ENCODE data around the gene PARVA.

Gene PARVA

DNA sequence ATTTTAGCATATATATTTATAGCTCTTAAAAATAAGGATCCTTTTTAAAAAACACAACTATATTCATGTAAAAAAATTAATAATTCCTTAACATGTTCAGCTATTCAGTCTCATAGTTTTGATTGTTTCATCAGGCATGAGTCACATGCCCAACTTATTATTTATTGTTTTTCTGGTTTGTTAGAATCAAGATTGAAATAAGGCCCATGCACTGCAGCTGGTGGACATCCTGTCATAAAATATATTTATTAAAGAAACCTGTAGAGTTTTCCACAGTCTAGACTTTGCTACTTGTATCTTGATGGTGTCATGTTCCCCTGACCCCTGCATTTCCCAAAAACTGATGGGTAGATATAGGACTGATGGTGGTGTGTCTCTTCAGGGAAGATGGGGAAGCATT, 77.4 kb downstream of the PARVA start:
- no peak for TF ChIP-seq TAF1 (IDR thresholded peaks at IDR 0.05; ENCODE audit: low read depth)

GRCh38 chr11:12455938-12456337, 78.6 kb downstream of the PARVA start:
- TF ChIP-seq EGR1 (IDR thresholded peaks at IDR 0.05) (no peak), TEAD4 (IDR thresholded peaks at IDR 0.05) (no peak), YY1 (IDR thresholded peaks at IDR 0.05; ENCODE audit: low read depth) (no peak), CREB1 (IDR thresholded peaks at IDR 0.05; ENCODE audit: low read depth) (no peak), MAX (IDR thresholded peaks at IDR 0.05) (no peak), FOXM1 (IDR thresholded peaks at IDR 0.05; ENCODE audit: borderline replicate concordance, low read depth) (no peak), NFIC (IDR thresholded peaks at IDR 0.05) (no peak), RAD21 (IDR thresholded peaks at IDR 0.05; ENCODE audit: low read depth) (no peak), CEBPB (IDR thresholded peaks at IDR 0.05) (no peak), TAF1 (IDR thresholded peaks at IDR 0.05; ENCODE audit: low read depth) (no peak), ZBTB7A (IDR thresholded peaks at IDR 0.05; ENCODE audit: low read depth) (no peak)
- TF ChIP-seq, protein P1, sequence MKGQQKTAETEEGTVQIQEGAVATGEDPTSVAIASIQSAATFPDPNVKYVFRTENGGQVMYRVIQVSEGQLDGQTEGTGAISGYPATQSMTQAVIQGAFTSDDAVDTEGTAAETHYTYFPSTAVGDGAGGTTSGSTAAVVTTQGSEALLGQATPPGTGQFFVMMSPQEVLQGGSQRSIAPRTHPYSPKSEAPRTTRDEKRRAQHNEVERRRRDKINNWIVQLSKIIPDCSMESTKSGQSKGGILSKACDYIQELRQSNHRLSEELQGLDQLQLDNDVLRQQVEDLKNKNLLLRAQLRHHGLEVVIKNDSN (IDR thresholded peaks at IDR 0.05), result no peak
- TF ChIP-seq, protein P2, sequence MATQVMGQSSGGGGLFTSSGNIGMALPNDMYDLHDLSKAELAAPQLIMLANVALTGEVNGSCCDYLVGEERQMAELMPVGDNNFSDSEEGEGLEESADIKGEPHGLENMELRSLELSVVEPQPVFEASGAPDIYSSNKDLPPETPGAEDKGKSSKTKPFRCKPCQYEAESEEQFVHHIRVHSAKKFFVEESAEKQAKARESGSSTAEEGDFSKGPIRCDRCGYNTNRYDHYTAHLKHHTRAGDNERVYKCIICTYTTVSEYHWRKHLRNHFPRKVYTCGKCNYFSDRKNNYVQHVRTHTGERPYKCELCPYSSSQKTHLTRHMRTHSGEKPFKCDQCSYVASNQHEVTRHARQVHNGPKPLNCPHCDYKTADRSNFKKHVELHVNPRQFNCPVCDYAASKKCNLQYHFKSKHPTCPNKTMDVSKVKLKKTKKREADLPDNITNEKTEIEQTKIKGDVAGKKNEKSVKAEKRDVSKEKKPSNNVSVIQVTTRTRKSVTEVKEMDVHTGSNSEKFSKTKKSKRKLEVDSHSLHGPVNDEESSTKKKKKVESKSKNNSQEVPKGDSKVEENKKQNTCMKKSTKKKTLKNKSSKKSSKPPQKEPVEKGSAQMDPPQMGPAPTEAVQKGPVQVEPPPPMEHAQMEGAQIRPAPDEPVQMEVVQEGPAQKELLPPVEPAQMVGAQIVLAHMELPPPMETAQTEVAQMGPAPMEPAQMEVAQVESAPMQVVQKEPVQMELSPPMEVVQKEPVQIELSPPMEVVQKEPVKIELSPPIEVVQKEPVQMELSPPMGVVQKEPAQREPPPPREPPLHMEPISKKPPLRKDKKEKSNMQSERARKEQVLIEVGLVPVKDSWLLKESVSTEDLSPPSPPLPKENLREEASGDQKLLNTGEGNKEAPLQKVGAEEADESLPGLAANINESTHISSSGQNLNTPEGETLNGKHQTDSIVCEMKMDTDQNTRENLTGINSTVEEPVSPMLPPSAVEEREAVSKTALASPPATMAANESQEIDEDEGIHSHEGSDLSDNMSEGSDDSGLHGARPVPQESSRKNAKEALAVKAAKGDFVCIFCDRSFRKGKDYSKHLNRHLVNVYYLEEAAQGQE (IDR thresholded peaks at IDR 0.05; ENCODE audit: low read depth), result no peak

- TF ChIP-seq YY1 (IDR thresholded peaks at IDR 0.05; ENCODE audit: low read depth) (no peak), ZBTB7A (IDR thresholded peaks at IDR 0.05; ENCODE audit: low read depth) (no peak), RAD21 (IDR thresholded peaks at IDR 0.05; ENCODE audit: low read depth) (no peak), TCF12 (IDR thresholded peaks at IDR 0.05; ENCODE audit: low read depth) (no peak), CREB1 (IDR thresholded peaks at IDR 0.05; ENCODE audit: low read depth) (no peak), CEBPB (IDR thresholded peaks at IDR 0.05) (no peak), MAX (IDR thresholded peaks at IDR 0.05) (no peak), TAF1 (IDR thresholded peaks at IDR 0.05; ENCODE audit: low read depth) (no peak), TEAD4 (IDR thresholded peaks at IDR 0.05) (no peak), EGR1 (IDR thresholded peaks at IDR 0.05) (no peak), EP300 (IDR thresholded peaks at IDR 0.05; ENCODE audit: borderline replicate concordance) (no peak), NFIC (IDR thresholded peaks at IDR 0.05) (no peak), FOXM1 (IDR thresholded peaks at IDR 0.05; ENCODE audit: borderline replicate concordance, low read depth) (no peak)
- TF ChIP-seq, protein P2 (IDR thresholded peaks at IDR 0.05; ENCODE audit: low read depth), result no peak
- TF ChIP-seq, protein P1 (IDR thresholded peaks at IDR 0.05), result no peak
These were observed 79.5 kb downstream of the PARVA start for GRCh38 chr11:12456651-12457579.

DNA sequence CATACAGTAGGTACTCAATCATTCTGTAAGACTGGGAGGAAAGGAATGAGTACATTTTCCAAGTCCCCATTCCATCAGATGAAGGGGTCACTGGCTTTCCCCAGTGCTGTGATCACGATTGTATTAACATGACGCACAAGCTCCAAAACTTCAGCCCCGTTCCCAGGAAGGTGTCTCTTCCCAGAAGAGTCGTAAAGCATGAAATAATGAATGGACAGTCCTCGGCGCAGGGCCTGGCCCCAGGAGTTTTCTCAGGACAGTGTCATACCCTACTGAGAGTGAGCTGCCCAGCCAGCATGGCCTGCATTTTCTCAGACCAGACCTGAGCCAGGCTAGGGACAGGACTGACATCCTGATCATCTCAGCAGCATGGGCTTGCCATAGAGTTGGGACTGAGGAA, 80.7 kb downstream of the PARVA start:
- TF ChIP-seq CREB1 (IDR thresholded peaks at IDR 0.05; ENCODE audit: low read depth), result no peak
- TF ChIP-seq EGR1 (IDR thresholded peaks at IDR 0.05), result no peak
- no peak for TF ChIP-seq TAF1 (IDR thresholded peaks at IDR 0.05; ENCODE audit: low read depth)
- TF ChIP-seq NFIC (IDR thresholded peaks at IDR 0.05), result no peak
- TF ChIP-seq YY1 (IDR thresholded peaks at IDR 0.05; ENCODE audit: low read depth), result no peak
- no peak for TF ChIP-seq TEAD4 (IDR thresholded peaks at IDR 0.05)
- TF ChIP-seq RAD21 (IDR thresholded peaks at IDR 0.05; ENCODE audit: low read depth), result no peak
- TF ChIP-seq, protein P1 (IDR thresholded peaks at IDR 0.05), result no peak
- no peak for TF ChIP-seq FOXM1 (IDR thresholded peaks at IDR 0.05; ENCODE audit: borderline replicate concordance, low read depth)
- TF ChIP-seq TCF12 (IDR thresholded peaks at IDR 0.05; ENCODE audit: low read depth), result no peak
- no peak for TF ChIP-seq CEBPB (IDR thresholded peaks at IDR 0.05)
- TF ChIP-seq EP300 (IDR thresholded peaks at IDR 0.05; ENCODE audit: borderline replicate concordance), result no peak
- no peak for TF ChIP-seq ZBTB7A (IDR thresholded peaks at IDR 0.05; ENCODE audit: low read depth)
- no peak for TF ChIP-seq MAX (IDR thresholded peaks at IDR 0.05)
- TF ChIP-seq, protein P2 (IDR thresholded peaks at IDR 0.05; ENCODE audit: low read depth), result no peak

Data from Ishikawa (cell line).